ENCODE results near the gene DMAC1. TPM values are rescaled to one million over a fixed set of nuclear protein-coding genes. Genes with fewer than 3 reads are reported as not detected.
A peak's percentile ranks its signal among the peaks of the same experiment; 100 is the strongest.

The DMAC1 gene
- total RNA-seq, 1 experiment from 2014 or later, result 49.6 TPM

DNA sequence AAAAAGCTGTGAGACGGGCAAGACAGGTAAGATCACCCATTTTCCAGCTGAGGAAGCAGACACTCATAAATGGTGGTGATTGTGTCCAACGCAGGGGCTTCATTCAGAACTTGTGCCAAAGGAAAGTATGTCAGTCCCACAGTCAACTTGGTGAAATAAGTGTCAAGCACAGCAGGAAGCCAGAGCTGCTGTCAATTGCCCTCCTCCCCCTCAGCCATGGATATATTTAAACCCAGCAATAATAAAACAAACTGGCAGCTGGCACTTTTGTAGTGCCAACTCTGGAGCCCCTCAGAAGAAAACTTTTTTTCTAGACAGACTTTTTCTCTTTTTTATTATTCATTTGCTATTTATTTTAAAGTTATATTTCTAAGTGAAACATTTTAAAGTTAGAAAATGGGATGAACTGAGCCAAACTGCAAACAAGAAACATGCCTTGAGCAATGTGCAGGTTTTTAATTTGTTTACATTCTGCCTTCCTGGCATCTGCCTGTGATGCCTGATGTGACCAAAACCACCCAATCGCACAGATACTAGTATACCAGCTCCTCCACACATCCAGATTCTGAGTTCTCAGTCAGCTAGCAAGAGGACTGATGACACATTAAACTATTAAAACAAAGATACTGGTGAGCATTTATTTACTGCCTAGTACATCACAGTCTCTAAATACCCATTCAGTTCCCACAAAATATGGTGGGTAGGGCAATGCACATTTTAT lies 17.0 kb downstream of the DMAC1 start:
- no peak overlapping the region for H3K27ac Mint-ChIP-seq (ENCODE audit: low read depth, unreplicated experiment)
- H3K27me3 Mint-ChIP-seq (ENCODE audit: insufficient read depth, unreplicated experiment), result no peaks in the 10 kb centered on the region
- H3K4me3 Mint-ChIP-seq (ENCODE audit: unreplicated experiment), result no peak overlapping the region
- CTCF ChIA-PET, result interaction anchor here (0.8 kb wide), 1 partner anchor 68 kb away, joined by 3 read pairs; no protein-coding TSS in a partner anchor
- no peak for TF ChIP-seq CTCF (IDR thresholded peaks at IDR 0.05; ENCODE audit: unreplicated experiment)
- no TSS peak for BruUV-seq (replicated peaks)
- no peaks in the 10 kb centered on the region for H3K9me3 Mint-ChIP-seq (ENCODE audit: unreplicated experiment)
- POLR2A ChIA-PET, result interaction anchor here (0.6 kb wide), 1 partner anchor 23 kb away, joined by 3 read pairs; no protein-coding TSS in a partner anchor
- DNase-seq (ENCODE audit: unreplicated experiment), result no peak
- H3K4me1 Mint-ChIP-seq (ENCODE audit: insufficient read depth, unreplicated experiment), result no peaks in the 10 kb centered on the region
- intact Hi-C loops (cut with micrococcal nuclease), result no loop called here
- H3K36me3 Mint-ChIP-seq (ENCODE audit: insufficient read depth, unreplicated experiment), result no peaks in the 10 kb centered on the region

DNA sequence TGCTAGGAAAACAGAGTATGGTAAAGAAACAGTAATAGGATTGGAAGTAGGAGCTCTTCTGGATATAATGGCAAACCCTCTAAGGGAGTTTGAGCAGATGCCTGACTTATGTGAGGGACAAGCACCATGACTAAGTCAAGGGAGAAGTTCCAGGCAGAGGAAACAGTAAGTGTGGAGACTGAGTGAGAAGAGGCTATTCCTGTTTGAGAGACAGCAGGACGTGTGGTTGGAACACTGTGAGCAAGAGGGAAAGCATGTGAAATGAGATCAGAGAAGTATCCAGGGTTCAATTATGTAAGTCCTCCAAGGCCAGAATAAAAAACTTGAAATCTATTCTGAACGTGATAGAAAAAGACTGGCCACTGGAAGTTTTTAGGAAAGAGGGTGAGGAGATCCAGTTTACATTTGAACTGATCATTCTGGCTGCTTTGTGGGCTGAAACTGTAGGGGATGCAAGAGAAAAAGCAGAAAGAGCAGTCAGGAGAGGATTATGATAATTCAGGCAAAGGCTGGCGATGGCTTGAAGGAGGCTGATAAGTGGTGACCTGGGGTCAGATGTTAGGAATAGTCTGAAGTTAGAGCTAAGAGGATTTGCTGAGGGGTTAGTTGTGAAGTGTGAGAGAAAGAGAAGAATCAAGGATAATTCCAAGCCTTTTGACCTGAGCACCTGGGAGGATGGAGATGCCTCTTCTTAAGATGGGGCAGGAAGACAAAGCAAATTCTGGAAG lies 19.2 kb downstream of the DMAC1 start:
- Mint-ChIP-seq H3K9me3 (ENCODE audit: unreplicated experiment) (no peaks in the 10 kb centered on the region), H3K27ac (ENCODE audit: low read depth, unreplicated experiment) (no peak overlapping the region), H3K27me3 (ENCODE audit: insufficient read depth, unreplicated experiment) (no peaks in the 10 kb centered on the region), H3K36me3 (ENCODE audit: insufficient read depth, unreplicated experiment) (no peaks in the 10 kb centered on the region), H3K4me1 (ENCODE audit: insufficient read depth, unreplicated experiment) (no peaks in the 10 kb centered on the region), H3K4me3 (ENCODE audit: unreplicated experiment) (no peak overlapping the region)
- POLR2A ChIA-PET, result no interaction called here
- no peak for DNase-seq (ENCODE audit: unreplicated experiment)
- CTCF ChIA-PET, result no interaction called here
- no peak for TF ChIP-seq CTCF (IDR thresholded peaks at IDR 0.05; ENCODE audit: unreplicated experiment)
- intact Hi-C loops (cut with micrococcal nuclease), result no loop called here
- no TSS peak for BruUV-seq (replicated peaks)

GRCh38 chr9:7778851-7779600 lies 20.6 kb downstream of the DMAC1 start:
- CTCF ChIA-PET, result interaction anchor here (1.0 kb wide), 1 partner anchor 242 kb away, joined by 4 read pairs; no protein-coding TSS in a partner anchor
- POLR2A ChIA-PET, result no interaction called here
- H3K9me3 Mint-ChIP-seq (ENCODE audit: unreplicated experiment), result no peaks in the 10 kb centered on the region
- no peak overlapping the region for H3K27ac Mint-ChIP-seq (ENCODE audit: low read depth, unreplicated experiment)
- H3K4me1 Mint-ChIP-seq (ENCODE audit: insufficient read depth, unreplicated experiment), result no peaks in the 10 kb centered on the region
- H3K4me3 Mint-ChIP-seq (ENCODE audit: unreplicated experiment), result no peak overlapping the region
- no TSS peak for BruUV-seq (replicated peaks)
- DNase-seq (ENCODE audit: unreplicated experiment), result no peak
- H3K27me3 Mint-ChIP-seq (ENCODE audit: insufficient read depth, unreplicated experiment), result no peaks in the 10 kb centered on the region
- intact Hi-C loops (cut with micrococcal nuclease), result no loop called here
- no peaks in the 10 kb centered on the region for H3K36me3 Mint-ChIP-seq (ENCODE audit: insufficient read depth, unreplicated experiment)
- no peak for TF ChIP-seq CTCF (IDR thresholded peaks at IDR 0.05; ENCODE audit: unreplicated experiment)

DNA sequence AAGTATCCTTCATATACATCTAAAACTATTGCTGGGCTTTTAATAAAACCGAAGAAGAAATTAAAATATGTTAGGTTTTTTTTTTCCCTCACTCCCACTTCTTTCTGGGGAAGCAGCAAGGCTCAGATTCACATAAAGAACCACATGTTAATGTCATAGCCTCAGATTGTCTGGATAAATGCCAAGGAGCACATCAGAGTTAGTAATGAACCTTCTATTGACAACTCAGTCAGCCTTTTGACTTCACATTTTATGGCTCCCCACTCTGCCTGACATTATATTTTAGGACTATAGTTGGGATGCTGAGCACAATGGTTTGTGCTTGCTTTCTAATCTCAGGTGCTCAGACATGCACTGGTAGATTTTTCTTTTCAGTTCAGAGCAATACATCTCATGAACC lies 21.8 kb downstream of the DMAC1 start:
- peak; percentile 13 for DNase-seq (ENCODE audit: unreplicated experiment)
- BruUV-seq (replicated peaks), result no TSS peak
- no peaks in the 10 kb centered on the region for H3K27me3 Mint-ChIP-seq (ENCODE audit: insufficient read depth, unreplicated experiment)
- intact Hi-C loops (cut with micrococcal nuclease), result no loop called here
- no peak for TF ChIP-seq CTCF (IDR thresholded peaks at IDR 0.05; ENCODE audit: unreplicated experiment)
- ChIA-PET CTCF (no interaction called here), POLR2A (no interaction called here)
- no peaks in the 10 kb centered on the region for H3K4me1 Mint-ChIP-seq (ENCODE audit: insufficient read depth, unreplicated experiment)
- H3K27ac Mint-ChIP-seq (ENCODE audit: low read depth, unreplicated experiment), result no peak overlapping the region
- no peaks in the 10 kb centered on the region for H3K9me3 Mint-ChIP-seq (ENCODE audit: unreplicated experiment)
- no peaks in the 10 kb centered on the region for H3K36me3 Mint-ChIP-seq (ENCODE audit: insufficient read depth, unreplicated experiment)
- H3K4me3 Mint-ChIP-seq (ENCODE audit: unreplicated experiment), result no peak overlapping the region
